Activated CD4-positive, CD25-positive, alpha-beta regulatory T cell treated with anti-CD3 and anti-CD28 coated beads, Interleukin-2, amount 50 U/mL, for 16 hours (primary cell): ENCODE data around the gene RALA.

Experiments used
- DNase-seq: peaks from one replicate; pipeline ENCODE4 v3.0.0-alpha.2; 2020; ENCODE audit warnings: low read depth, low spot score

The RALA gene, protein sequence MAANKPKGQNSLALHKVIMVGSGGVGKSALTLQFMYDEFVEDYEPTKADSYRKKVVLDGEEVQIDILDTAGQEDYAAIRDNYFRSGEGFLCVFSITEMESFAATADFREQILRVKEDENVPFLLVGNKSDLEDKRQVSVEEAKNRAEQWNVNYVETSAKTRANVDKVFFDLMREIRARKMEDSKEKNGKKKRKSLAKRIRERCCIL

GRCh38 chr7:39623047-39623731 is at the start of gene RALA:
Gene RALA, plus strand, starts transcription at chr7:39623572. Its CDS starts 63,096 bp downstream, at chr7:39686668.
- DNase-seq = peak; percentile 80

- no peak for DNase-seq
Measured at GRCh38 chr7:39574673-39575349, 48.6 kb upstream of the RALA start.

DNA sequence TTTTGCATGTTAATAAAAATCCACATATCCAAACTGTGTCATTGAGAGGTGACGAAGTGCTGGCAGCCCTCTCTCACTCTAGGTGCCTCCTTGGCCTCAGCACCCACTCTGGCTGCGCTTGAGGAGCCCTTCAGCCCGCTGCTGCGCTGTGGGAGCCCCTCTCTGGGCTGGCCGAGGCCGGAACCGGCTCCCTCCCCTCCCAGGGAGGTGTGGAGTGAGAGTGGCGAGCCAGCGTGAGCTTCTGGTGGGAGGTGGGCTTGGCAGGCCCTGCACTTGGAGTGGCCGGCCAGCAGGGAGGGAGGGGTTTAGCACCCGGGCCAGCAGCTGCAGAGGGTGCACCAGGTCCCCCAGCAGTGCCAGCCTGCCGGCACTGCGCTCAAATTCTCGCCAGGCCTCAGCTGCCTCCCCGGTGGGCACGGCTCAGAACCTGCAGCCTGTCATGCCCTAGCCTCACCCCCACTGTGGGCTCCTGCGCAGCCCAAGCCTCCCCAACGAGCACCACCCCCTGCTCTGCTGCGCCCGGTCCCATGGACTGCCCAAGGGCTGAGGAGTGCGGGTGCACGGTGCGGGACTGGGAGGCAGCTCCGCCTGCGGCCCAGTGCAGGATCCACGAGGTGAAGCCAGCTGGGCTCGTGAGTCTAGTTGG is 46.0 kb upstream of the RALA start:
- no peak for DNase-seq

DNA sequence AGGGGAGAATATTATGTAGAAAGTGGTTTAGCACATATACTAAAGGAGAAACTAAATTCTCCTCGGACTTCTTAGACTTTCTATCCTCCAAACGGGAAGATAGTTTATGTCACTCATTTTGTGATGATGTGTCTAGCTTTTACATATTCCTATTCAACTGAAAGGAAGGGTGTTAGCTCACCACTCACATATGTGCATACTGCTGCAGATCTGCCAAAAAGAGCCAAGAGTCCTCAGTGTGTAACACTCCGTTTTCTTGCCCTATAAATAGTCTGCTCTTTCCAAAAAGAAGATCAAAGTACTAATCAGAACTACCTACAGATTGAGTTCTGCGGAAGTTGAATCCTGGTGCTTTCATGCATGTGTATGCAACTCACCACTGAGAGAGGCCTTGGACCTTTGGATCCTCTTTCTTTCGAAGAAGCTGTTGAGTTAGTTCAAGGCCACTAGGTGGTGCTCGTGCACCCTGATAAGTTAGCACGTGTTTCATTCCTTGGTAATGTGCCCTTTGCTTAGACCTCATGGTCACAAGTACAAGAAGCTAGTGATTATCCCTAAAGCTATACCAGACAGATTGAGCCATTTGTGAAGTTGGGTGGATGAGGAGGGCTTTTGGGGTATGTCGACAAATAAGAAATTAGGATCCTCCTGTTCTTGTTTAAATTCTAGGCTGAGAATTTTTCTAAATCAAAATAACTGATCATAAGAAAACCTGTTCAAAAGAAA is 43.1 kb upstream of the RALA start:
- peak; percentile 56 for DNase-seq

DNA sequence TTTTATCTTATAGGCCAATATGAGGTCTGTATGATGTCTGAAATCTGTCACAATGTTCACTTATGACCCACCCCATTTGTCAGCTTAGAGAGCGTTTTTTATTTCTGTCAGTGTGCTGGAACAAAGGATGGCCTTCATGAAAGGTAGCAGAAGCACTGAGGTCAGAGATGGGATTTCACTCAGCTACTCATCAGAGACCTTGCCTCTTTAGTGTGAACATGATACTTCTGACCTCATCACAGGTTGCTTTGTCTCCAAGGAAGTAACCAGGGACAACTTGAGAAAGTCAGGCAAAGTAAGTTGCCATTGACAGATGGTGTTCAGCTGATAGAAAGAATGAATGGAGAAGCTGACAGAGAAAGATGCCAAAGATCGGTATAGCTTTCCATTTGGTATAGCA is 40.8 kb upstream of the RALA start:
- DNase-seq = no peak

DNA sequence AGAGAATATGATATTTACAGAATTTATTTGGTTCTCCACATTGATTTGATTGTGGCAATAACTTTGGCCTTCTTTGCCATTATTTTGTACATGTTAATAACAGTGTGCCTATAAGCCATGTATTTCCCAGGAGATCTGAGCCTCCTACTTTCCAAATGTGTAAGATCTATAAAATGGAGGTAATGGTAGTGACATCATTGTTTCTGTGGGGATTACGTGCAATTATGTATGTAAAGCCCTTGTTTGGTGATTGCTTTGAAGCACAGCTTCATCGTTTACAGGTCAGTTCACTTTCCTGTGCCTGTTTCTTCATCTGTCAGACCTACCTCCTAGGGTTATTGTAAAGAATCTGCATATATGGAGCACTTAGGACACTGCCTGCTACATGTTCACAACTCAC is 39.8 kb upstream of the RALA start:
- no peak for DNase-seq

DNA sequence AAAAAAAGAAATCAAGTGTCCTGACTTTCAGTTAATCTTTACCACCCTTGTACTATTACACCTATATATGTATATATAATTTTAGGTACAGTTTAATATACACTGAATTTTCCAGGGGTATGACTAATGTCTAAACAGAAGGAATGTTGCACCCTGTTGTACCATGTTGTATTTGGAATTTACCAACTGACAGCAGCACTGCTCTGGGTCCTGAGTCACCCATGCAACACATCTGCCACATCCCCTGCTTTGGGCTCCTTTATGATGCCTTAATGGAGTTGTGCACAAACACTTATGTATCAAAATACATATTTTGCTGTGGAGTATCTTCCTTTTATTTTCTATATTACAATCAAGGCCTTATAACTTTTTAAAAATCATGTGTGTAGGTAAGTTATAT is 36.0 kb upstream of the RALA start:
- DNase-seq = no peak

GRCh38 chr7:39588416-39588815 is 35.0 kb upstream of the RALA start:
- DNase-seq = no peak

DNA sequence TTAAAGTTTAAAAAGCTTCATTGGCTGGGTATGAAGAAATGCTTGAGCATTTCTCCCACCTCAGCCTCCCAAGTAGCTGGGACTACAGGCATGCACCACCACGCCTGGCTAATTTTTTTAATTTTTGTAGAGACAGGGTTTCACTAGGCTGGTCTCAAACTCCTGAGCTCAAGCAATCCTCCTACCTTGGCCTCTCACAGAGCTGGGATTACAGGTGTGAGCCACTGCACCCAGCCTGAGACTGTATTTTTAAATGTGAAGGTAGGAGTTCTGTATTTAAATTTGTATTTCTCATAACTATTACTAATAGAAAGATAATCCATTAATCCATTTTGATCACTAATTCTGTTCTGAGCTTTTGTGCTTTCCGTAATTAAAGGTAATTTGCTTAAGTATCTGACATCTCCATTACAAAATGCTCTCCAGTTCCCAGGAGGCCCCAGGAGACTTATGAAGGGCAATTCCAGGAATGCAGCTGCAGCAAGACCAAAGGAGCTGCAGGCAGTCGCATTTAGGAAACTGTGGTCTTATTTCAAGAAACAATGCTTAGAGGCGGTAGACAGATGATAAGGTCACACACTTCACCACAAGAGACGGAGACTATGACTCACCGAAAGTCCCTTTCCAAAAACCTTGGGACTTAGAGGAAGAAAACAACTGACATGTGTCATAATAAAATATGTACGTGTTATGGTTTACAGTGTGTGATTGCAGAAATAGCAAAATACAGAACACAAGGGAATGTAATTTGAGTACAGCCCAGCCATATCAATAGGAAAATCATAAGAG is 33.9 kb upstream of the RALA start:
- DNase-seq = peak; percentile 30

GRCh38 chr7:39592586-39592985 is 30.8 kb upstream of the RALA start:
- DNase-seq = no peak

GRCh38 chr7:39594988-39595620 is 28.3 kb upstream of the RALA start:
- no peak for DNase-seq

DNA sequence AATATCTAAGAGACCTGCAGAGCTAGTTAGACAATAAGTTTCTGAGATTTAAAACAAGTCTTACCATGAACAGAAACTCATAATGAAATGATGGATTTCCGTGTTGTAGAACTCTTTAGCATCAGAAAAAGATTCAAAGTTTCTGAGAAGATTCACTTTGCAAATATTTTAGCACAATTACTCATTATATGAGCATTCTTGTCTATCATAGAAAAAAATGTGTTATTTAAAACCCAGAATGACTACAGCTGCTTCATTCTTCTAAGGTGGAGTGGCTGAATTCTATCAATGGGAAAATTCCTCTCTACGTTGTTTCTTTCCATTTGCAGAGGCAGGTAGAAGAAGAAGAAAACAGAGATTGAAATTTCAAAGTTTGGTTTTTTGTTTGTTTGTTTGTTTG is 21.0 kb upstream of the RALA start:
- no peak for DNase-seq

DNA sequence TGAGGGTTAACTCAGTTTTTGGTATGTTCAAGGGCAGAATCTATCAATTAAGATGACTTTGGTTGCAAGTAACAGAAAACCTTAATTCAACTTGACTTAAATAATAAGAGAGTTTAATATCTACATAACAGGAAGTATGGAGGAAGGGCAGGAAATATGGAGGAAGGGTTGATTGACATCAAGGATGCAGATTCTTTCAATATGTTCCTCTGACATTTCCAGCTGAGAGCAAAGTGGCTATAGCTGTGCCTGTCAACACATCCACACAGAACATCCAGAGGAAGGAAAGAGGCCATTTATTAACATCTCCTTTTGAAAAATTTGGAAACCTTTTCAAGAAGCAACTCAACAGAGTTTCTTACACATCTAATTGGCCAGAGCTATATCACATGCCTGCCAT is 19.4 kb upstream of the RALA start:
- DNase-seq = no peak

- DNase-seq = no peak
Measured at GRCh38 chr7:39605087-39605486, 18.3 kb upstream of the RALA start.

DNA sequence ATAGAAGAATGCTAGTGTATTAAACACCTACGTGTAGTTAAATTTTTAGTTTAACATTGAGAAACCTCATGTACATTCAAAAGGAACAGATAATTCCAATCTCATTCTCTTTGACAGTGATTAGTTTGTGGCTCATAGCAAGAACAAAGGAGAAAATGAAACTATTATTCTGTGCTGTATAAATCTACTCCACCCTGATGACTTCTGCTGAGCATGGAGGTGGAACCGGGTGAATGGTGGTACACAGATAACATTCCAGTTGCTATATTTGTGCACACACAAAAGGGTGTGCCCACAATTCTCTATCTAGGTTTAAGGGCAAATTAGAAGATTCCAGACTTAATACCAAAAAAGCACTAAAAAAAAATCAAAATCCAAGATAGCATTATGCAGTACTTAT is 17.0 kb upstream of the RALA start:
- no peak for DNase-seq

- DNase-seq = no peak
Measured at GRCh38 chr7:39606941-39607340, 16.4 kb upstream of the RALA start.

GRCh38 chr7:39607865-39608264 is 15.5 kb upstream of the RALA start:
- no peak for DNase-seq

DNA sequence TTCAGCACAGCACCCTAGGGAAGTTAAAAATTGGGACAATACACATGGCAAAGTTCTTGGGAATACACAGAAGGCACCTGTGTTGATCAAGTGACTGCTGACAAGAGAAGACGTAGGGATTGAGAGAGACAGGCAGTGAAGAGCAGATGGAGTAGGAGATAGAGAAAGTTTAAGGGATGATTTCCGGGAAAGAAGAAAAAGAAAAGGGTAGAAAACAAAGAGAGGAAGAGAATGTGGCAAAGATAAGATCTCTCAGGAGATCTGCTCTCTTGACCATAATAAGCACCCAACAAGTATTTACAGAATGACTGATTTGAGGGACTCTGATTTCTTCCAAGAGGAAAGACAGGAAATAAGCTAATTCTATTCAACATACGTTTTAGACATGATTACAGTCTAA is 15.1 kb upstream of the RALA start:
- DNase-seq = no peak

DNA sequence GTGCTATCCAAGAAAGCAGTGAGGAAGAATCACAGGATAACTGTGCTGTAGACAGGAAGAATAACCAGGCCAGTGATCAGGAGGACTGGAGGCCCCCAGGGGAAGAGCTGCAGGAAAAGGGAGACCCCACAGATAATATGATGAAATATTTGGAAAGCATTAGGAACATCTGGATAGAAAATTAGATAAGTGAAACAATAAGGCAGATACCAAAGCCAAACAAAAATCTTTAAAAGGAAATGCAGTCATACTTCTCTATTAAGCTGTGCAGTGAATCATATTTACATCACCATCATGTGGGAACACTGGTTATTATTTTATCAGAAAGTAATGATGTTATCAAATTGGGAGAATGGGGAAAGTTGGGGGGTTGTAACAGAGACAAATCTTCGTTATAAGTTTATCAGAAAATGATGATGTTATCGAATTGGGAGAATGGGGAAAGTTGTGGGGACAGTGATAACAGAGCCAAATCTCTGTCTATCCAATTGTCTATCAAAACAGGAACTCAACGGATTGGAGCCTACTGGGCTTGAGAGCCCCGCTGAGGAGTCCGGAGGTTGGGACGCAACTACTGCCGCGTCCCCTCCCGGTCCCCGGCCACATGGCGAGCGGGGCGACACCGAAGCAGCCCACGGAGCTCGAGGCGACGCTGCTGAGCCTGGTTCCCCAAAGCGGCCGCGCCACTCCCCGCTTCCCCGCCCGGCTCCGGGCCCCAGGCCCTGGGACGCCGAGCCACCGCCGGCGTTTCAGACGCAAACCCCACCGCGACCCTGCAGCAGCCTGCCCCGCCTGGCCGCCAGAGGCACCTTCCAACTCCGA is 14.0 kb upstream of the RALA start:
- DNase-seq = no peak

DNA sequence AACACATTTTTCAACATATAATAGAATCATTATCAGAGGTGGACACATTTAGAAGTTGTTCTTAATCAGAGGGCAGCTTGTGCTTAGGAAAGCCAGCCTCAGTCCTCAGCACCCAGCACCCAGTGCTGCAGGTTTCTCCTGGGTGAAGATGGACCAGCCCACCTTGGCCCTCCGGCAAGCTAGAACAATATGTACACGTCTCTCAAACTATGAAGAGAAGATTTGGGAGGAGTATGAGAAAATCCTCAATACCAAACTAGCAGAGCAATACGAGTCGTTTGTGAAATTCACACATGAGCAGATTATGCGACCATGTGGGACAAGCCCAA is 13.5 kb upstream of the RALA start:
- no peak for DNase-seq
